Fibroblast of skin of right quadriceps (primary cell): ENCODE results near the gene ARHGAP11B.
"Not testable (repeated sequence)": the region's sequence is repeated elsewhere in the genome, so short reads cannot be mapped to it uniquely, and the experiment has no call there.

ENCODE experiments used
- DNase-seq: peaks from one replicate; pipeline ENCODE4 v3.0.0-alpha.2; 2013

ARHGAP11B gene

DNA sequence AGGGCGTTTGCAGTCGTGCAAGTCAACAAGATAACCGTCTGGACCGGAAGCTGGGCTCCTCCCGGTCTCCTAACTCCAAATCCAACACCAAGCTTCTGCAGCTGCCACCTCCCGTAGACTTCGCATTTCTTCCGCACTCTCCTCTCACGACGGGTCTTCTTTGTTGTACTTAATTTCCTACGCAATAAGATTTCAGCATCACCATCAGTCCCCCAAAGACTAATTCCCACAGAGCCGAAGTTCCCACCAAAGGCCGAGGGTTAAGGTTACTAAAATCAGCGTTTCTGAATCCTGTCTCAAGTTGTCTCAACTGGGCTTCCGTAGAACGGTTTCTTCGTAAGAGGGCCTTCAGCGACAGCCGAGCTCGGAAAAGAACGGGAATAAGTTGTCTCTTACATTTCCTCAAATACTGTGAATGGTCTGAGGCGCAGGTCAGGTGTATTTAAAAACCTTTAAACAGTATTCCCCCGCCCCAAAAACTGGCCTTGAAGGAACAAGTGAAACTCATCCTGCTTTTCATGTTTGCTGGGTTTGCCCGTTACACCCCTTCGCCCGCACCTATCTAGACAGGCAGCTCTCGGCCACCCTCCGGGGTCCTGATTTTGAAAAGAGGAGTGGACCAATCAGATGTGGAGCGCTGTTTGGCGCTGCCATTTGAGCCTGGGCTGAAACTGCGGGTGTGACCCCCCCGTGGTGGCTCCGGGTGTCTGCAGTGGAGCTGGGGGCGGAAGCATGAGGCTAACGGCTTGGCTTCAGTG is at the start of gene ARHGAP11B:
Gene ARHGAP11B, plus strand, starts transcription at position 693 of the 758 bp plus-strand sequence.
- DNase-seq: peak; percentile 98

DNA sequence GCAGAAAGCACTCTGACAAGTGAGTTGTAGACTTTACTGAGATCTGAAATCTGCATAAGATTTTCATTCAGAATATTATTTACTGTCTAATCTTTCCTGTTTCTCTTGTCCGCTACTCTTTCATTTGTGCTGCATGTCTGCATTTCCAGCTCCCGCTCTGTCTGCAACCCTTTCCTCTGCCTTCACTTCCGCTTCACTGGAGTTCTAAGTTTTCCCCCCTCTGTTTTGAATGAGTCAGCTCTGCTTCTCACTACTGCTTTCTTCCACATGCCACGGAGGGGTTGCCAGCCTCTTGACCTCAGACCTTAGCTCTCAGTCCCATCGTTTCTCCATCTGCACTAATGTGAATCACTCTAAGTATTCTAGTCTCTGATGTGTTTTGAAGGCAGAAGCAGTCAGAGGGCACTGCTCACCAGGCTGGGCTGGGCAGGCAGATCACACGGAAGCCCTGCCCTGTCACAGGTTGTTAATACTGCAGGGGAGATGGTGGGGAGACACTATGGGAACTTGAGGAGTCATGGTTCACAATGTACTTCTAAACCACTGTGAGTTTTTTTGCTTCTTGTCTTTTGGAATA is 46.4 kb upstream of the ARHGAP11B start:
- not testable (repeated sequence) for DNase-seq

DNA sequence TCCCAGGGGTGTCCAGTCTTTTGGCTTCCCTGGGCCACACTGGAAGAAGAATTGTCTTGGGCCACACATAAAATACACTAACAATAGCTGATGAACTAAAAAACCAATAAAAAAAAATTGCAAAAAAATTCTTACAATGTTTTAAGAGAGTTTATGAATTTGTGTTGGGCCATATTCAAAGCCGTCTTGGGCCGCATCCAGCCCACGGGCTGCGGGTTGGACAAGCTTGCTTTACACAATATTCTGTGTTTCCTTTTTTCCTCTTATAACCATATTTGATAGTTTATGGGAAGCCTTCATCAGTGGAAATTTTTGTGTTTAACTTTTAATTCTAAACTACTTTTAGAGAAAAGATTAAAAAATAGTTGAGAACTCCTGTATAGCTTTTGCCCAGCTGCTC is 45.2 kb upstream of the ARHGAP11B start:
- DNase-seq: not testable (repeated sequence)

DNA sequence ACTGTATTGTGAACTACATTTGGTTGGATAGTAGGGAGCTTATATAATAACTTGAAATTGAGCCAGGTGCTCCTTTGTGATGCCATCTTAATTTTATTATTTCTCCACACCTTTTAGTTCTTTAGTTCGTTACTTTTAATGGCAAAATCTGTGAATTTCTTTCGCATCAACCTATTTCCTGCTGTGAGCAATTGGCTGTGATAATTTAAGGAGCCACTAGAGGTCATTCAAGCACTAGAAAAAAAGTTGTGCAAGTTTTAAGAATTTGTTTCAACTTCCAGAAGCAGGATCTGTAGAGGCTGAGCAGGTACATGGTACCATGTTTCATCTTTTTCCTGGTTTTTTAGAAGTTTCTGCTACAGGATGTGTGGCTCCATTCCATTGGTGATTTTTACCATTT is 27.0 kb upstream of the ARHGAP11B start:
- not testable (repeated sequence) for DNase-seq

GRCh38 chr15:30603796-30604195 is 22.1 kb upstream of the ARHGAP11B start, which contains the start of gene GOLGA8H:
Gene GOLGA8H, plus strand, starts transcription at chr15:30604028. Its CDS starts 98 bp downstream, at chr15:30604126.
- not testable (repeated sequence) for DNase-seq

GRCh38 chr15:30612271-30612670 is 13.7 kb upstream of the ARHGAP11B start:
- not testable (repeated sequence) for DNase-seq

DNA sequence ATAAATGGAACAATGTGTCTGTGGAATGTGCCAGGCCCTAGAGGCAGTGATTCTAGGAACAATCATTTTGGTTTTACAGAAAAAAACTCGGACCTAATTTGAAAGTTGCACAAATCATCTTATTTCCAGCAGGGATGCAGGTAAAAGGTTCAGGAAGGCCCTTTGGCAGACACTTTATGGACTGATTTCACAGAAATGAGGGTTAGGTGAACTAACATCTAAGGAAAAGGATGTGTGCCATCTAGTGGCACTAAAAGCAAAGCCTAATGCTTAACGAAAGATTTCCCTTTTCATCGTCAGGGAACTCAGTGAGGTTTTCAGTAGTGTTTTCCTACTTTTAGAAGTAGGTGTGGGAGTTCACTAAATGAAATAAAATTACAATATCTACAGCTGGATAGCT is 4.6 kb upstream of the ARHGAP11B start:
- peak; percentile 31 for DNase-seq

DNA sequence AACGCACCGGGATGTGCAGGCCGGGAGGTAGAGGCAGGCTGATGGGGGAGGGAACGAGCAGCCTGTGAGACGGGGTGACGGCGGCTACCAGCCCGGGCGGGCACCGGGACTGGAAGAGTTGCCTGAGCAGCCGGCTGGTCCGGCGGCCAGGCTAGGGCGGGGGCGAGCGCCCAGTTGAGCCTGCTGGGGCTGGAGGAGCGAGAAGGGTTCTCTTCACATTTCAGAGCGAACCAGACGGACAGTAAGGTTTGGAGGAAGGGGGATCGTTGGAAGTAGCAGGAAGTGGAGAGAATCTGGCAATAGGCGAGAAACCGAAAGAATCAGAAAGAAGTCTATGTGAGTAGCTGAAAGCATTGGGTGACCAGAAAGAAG is 252 bp downstream of the ARHGAP11B start:
- DNase-seq: not testable (repeated sequence)

DNA sequence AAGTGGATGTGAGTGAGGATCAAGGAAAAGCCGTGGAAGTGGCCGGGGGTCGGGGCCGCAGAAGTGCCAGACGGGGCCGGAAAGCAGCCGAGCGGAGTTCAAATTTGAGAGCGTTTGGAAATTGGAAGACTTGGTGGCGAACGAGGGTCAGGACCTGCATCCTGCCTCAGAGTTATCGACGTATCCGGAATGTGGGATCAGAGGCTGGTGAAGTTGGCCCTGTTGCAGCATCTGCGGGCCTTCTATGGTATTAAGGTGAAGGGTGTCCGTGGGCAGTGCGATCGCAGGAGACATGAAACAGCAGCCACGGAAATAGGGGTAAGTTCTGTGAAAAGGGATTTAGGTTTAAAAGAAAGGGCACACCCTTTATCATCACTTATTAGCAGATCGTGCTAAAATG is 704 bp downstream of the ARHGAP11B start:
- DNase-seq: not testable (repeated sequence)

DNA sequence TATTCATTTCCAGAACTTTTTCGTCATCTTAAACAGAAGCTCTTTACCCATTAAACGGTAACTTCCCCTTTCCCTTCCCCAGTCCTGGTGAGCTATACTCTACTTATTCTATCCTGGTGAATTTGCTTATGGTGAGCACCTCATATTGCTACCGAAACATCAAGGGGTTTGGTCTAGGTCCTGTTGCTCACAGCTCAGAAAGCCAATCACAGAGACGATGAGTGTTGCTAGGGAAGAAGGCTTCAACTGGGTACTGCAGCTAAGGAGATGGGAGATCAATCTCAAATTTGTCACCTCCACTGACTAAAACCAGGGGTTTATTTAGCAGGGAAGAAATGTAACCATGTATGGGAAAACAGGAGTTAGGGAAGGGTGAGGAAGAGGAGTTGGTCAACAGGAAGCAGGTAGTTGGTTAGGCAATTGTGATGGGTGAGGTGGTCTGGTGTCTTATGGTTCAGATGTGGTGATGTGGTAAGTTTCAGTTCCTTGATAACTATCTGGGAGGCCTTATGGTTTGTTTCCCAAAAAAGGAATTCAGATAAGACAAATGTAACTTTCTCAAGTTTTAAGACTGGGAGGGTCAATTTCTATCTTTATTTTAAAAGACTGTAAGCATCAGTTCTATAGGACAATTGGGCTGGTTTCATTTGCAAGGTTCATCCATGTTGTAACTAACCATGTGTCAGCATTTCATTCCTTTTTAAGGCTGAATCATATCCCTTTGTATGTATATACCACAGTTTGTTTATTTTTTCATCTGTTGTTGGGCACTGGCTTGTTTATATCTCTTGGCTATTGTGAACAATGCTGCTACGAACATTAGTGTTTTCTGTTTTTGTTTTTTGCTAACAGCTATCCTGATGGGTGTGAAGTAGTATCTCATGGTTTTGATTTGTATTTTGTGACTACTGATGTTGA is 24.3 kb downstream of the ARHGAP11B start:
- DNase-seq: no peak

GRCh38 chr15:30661154-30661553 is 35.2 kb downstream of the ARHGAP11B start:
- DNase-seq: not testable (repeated sequence)

DNA sequence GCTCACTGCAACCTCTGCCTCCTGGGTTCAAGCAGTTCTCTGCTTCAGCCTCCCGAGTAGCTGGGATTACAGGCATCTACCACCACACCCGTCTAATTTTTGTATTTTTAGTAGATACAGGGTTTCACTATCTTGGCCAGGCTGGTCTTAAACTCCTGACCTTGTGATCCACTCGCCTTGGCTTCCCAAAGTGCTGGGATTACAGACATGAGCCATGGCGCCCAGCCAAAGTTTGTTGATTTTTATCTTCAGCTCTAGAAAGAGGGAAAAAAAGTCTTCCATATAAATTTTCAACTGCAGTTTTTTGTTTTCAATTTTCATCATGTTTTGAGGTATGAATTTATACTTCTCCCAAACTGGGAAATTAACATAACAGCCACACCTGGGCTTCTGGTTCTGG is 43.7 kb downstream of the ARHGAP11B start:
- not testable (repeated sequence) for DNase-seq

- no peak for DNase-seq
Measured at GRCh38 chr15:30670056-30670455, 44.1 kb downstream of the ARHGAP11B start.

- DNase-seq: no peak
Measured at GRCh38 chr15:30671309-30671708, 45.4 kb downstream of the ARHGAP11B start.

DNA sequence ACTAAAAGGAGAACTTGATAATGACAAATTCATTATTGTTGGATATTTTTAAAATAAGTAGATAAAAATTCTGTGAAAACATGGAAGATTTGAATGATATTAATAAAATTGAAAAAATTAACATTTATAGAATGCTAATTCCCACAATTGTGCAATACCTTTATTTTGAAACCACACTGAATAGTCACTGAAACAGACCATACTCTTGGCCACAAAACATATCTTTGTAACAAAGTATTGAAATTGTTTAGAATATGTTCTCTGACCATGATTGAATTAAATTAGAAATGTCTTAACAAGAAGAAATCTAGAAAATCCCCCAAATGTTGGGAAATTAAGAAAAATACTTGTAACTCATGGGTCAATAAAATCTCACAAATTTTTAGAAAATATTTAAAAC is 49.2 kb downstream of the ARHGAP11B start:
- DNase-seq: no peak

- peak; percentile 14 for DNase-seq
Measured at GRCh38 chr15:30675891-30676290, 50.0 kb downstream of the ARHGAP11B start.

GRCh38 chr15:30680997-30681396 is 55.1 kb downstream of the ARHGAP11B start:
- not testable (repeated sequence) for DNase-seq

DNA sequence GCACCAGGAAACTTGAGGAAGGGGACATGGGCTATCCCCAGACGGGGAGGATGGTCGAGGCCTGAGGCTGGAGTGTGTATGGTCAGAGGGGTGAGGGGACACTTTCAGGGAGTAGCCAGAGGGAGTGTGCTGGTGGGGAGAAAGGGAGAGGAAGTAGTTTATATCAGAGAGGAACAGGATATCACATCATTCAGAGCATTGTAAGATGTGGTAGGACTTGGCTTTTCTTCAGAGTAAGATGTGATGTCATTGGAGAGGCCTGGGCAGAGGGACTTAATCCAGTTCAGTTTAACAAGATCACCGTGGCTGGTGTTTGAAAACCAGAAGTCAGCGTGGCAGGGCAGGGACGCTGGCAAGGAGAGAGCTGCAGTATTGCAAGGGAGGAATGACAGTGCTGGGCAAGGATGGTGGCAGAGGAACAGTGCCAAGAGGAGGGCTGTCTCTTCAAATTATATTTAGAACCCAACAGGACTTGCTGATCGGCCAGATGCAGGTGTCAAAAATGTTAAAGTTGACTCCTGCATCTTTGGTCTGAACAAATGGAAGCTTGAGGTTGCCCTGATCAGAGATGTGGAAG is 59.9 kb downstream of the ARHGAP11B start:
- not testable (repeated sequence) for DNase-seq

DNA sequence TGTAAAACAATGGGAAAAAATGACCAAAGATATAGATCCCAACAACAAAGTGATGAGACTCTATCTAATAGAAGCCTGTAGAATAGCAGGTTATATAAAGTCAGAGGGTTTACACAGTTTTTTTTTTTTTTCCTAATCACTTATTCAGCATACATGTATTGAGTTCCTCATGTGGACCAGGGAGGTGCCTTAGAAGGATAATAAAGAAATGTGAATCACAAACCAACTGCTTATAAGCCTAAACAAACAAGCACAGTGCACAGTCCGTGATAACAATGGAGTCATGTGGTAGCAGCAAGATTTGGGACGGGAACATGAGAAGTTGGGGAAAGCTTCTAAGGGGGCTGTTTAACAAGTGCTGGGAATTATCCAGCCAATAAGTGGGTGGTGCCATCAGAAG is 60.7 kb downstream of the ARHGAP11B start:
- not testable (repeated sequence) for DNase-seq
